ENCODE measurements around the gene IKBKE. TPM values are rescaled to one million over a fixed set of nuclear protein-coding genes. Genes with fewer than 3 reads are reported as not detected.

The IKBKE gene
- total RNA-seq, 1 donor from 2014 or later = 6.5 TPM

GRCh38 chr1:206455289-206455665 lies 15.0 kb upstream of the IKBKE start:
- no peak for DNase-seq

- no peak for DNase-seq
Measured at GRCh38 chr1:206455666-206456344, 14.5 kb upstream of the IKBKE start.

GRCh38 chr1:206456577-206457370 lies 13.5 kb upstream of the IKBKE start:
- no peak for DNase-seq

- DNase-seq = no peak
Measured at GRCh38 chr1:206457408-206458120, 12.7 kb upstream of the IKBKE start.

GRCh38 chr1:206459703-206460102 lies 10.6 kb upstream of the IKBKE start:
- no peak for DNase-seq

GRCh38 chr1:206460836-206461426 lies 9.3 kb upstream of the IKBKE start:
- no peak for DNase-seq

GRCh38 chr1:206461602-206462455 lies 8.4 kb upstream of the IKBKE start:
- DNase-seq = no peak

GRCh38 chr1:206463137-206463536 lies 7.1 kb upstream of the IKBKE start:
- no peak for DNase-seq

- no peak for DNase-seq
Measured at GRCh38 chr1:206463911-206464310, 6.4 kb upstream of the IKBKE start.

- DNase-seq = no peak
Measured at GRCh38 chr1:206464456-206464964, 5.8 kb upstream of the IKBKE start.

- DNase-seq = no peak
Measured at GRCh38 chr1:206465951-206466350, 4.3 kb upstream of the IKBKE start.

- no peak for DNase-seq
Measured at GRCh38 chr1:206466840-206467649, 3.2 kb upstream of the IKBKE start.

- no peak for DNase-seq
Measured at GRCh38 chr1:206467915-206468314, 2.4 kb upstream of the IKBKE start.

GRCh38 chr1:206468571-206468970 lies 1.7 kb upstream of the IKBKE start:
- no peak for DNase-seq

GRCh38 chr1:206469411-206469932 lies 804 bp upstream of the IKBKE start:
- DNase-seq = no peak

GRCh38 chr1:206470692-206471414 lies 577 bp downstream of the IKBKE start:
- no peak for DNase-seq

- DNase-seq = no peak
Measured at GRCh38 chr1:206471415-206471801, 1.1 kb downstream of the IKBKE start.

- no peak for DNase-seq
Measured at GRCh38 chr1:206472024-206472423, 1.7 kb downstream of the IKBKE start.

GRCh38 chr1:206472454-206472853 lies 2.2 kb downstream of the IKBKE start:
- no peak for DNase-seq

- DNase-seq = no peak
Measured at GRCh38 chr1:206472886-206473285, 2.6 kb downstream of the IKBKE start.
